OCI-LY1 (cell line): ENCODE results near the gene GNA14.

Experiments
- EZH2 ChIP-seq: fragments of 200-600 bp; sonication (generic), shearing (Covaris generic); IDR thresholded peaks from 2 replicates; pipeline ENCODE4 v1.8.0; 2017; ENCODE audit warnings: borderline replicate concordance, mixed run types, mild to moderate bottlenecking, antibody characterized with exemption, low read length, moderate library complexity, mixed read lengths
- TF ChIP-seq, protein P1 (sequence below): fragments of 200-600 bp; sonication (generic), shearing (Covaris generic); IDR thresholded peaks from 2 replicates; pipeline ENCODE4 v1.5.1; 2017; ENCODE audit warnings: mild to moderate bottlenecking, antibody characterized with exemption, low read length, moderate library complexity, mixed read lengths

DNA sequence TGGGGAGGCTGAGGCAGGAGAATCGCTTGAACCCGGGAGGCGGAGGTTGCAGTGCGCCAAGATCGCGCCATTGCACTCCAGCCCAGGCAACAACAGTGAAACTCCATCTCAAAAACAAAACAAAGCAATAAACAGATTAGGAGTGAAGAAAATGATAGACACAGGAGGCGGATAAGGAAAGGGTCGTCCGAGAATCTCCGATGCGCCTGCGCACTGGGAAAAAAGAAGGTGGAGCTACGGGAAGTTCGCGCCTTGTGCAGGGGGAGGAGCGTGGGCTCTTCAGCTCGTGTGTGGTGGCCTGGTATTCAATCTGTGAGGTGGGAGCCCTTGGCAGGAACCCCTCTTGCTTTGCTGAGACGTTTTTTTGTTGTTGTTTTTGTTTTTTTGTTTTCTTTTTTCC, 47.3 kb downstream of the GNA14 start:
- TF ChIP-seq, protein P1, sequence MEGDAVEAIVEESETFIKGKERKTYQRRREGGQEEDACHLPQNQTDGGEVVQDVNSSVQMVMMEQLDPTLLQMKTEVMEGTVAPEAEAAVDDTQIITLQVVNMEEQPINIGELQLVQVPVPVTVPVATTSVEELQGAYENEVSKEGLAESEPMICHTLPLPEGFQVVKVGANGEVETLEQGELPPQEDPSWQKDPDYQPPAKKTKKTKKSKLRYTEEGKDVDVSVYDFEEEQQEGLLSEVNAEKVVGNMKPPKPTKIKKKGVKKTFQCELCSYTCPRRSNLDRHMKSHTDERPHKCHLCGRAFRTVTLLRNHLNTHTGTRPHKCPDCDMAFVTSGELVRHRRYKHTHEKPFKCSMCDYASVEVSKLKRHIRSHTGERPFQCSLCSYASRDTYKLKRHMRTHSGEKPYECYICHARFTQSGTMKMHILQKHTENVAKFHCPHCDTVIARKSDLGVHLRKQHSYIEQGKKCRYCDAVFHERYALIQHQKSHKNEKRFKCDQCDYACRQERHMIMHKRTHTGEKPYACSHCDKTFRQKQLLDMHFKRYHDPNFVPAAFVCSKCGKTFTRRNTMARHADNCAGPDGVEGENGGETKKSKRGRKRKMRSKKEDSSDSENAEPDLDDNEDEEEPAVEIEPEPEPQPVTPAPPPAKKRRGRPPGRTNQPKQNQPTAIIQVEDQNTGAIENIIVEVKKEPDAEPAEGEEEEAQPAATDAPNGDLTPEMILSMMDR, result no peak
- TF ChIP-seq EZH2, result no peak
